Fibroblast of mammary gland (primary cell): ENCODE results near the gene GNAQ.

Experiments
- DNase-seq: peaks from one replicate; pipeline ENCODE4 v3.0.0-alpha.2; 2010; ENCODE audit warnings: low read depth
- H3K4me3 ChIP-seq: 2 replicates; pipeline ENCODE4 v1.5.1; 2011; ENCODE audit warnings: low read depth, mild to moderate bottlenecking, low read length, moderate library complexity; ENCODE audit not compliant: control insufficient read depth
- TF ChIP-seq, protein P1 (sequence below): conservative IDR thresholded peaks from 2 replicates; pipeline ENCODE4 v1.5.1; 2011; ENCODE audit warnings: low read depth, low read length, inconsistent platforms; ENCODE audit not compliant: control insufficient read depth, insufficient read depth

The GNAQ gene

DNA sequence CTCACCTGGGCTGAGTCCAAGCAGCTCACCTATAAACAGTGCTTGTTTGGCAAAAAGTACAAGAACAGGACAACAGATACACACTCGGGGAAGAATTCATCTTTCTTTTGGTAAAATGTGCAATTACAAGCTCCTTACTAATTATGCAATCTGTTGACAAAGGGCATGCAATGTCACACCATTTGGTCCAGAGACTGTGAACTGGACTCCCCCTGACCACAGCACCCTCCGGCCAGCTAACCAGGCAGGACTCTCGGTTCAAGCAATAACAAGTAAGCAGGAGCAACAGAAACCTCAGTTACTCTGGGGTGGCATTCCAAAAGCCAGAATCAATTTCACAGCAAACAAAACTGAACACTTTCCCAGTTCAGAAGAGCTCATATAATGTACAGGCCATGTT is 113.8 kb downstream of the GNAQ start:
- DNase-seq: no peak
- TF ChIP-seq, protein P1, sequence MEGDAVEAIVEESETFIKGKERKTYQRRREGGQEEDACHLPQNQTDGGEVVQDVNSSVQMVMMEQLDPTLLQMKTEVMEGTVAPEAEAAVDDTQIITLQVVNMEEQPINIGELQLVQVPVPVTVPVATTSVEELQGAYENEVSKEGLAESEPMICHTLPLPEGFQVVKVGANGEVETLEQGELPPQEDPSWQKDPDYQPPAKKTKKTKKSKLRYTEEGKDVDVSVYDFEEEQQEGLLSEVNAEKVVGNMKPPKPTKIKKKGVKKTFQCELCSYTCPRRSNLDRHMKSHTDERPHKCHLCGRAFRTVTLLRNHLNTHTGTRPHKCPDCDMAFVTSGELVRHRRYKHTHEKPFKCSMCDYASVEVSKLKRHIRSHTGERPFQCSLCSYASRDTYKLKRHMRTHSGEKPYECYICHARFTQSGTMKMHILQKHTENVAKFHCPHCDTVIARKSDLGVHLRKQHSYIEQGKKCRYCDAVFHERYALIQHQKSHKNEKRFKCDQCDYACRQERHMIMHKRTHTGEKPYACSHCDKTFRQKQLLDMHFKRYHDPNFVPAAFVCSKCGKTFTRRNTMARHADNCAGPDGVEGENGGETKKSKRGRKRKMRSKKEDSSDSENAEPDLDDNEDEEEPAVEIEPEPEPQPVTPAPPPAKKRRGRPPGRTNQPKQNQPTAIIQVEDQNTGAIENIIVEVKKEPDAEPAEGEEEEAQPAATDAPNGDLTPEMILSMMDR: no peak
- H3K4me3 ChIP-seq: no peak overlapping the region

DNA sequence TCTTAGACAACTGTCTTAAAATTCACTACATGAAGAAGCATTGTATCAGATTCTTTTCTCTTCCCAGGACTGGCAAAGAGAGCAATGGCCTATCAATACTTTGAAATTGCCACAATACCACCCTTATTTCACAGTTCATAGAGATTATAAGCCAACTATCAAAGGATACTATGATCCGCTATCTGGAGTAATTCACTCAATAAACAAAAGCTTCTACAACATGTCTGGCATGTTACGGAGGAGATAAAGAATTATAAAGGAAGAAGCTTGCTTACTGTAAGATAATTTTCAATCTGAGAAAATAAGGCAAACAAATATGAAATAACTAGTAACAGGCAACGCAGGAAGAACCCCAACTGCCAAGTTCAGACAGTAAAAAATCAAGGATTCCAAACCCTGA is 114.8 kb downstream of the GNAQ start:
- DNase-seq: no peak
- no peak overlapping the region for H3K4me3 ChIP-seq
- TF ChIP-seq, protein P1: no peak

DNA sequence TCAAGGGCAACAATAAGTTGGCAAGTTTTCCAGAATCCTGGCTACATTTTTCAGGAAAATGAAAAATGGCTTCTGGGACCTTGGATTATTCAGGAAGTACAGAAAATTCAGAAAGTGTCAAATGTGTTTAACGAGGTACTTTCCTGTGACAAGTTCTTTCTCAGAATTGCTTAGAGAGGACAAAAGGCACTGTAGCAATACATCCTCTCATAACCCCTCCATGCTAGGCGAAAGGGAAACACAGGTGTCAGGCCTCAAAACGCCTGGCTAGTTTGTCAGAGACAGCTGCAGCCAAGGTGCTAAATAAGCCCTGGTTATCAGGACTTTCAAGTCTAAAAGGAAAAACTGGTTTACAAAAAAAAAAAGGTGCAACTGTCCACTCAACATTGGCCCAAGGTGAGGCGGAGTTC is 115.2 kb downstream of the GNAQ start:
- no peak for DNase-seq
- H3K4me3 ChIP-seq: no peak overlapping the region
- TF ChIP-seq, protein P1: no peak

DNA sequence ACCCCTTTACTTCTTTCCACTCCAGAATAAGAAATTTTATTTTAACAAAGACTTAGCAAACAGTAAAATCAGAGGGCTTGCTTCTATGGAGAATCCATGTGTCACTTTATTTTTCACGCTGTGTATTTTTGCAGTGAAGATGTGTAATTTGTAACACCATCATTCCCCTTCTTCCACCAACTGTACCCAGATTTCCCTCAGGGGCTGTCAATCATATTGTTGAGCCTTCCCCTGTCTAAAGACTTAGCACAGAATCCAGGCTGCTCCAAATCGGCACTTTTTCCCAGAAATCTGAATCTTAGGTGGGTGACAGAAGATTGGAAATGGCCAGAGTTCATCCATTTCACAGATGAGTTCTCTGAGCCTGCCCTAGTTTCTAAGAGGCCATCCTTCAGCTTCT is 115.9 kb downstream of the GNAQ start:
- H3K4me3 ChIP-seq: no peak overlapping the region
- TF ChIP-seq, protein P1: no peak
- no peak for DNase-seq

DNA sequence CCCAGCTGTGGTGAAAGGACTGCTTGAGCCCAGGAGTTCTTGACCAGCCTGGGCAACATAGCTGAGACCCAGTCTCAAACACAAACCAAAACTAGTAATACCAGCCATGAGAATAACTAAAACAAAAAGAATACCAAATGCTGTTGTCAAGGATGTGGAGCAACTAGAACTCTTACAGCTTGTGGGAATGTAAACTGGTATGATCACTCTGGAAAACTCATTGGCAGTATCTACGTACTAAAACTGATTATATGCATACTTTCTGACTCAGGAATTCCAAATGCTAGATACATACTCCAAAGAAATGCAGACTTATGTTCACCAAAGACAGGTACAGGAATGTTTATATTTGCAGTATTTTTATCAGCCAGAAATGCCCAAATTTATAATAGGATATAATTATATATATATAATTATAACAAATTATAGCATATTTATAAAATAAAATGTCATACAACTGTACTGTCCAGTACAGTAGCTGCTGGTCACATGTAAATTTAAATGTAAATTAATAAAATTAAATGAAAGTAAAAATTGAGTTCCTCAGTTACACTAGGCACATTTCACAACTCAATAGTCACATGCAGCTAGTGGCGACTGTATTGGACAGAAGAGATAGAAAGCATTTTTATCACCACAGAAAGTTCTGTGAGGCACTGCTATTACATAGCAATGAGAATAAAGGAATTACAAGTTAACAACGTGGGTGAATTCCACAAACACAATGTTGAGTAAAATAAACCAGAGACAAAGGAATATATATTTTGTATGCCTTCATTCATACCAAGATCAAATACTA is 118.5 kb downstream of the GNAQ start:
- DNase-seq: no peak
- TF ChIP-seq, protein P1: no peak
- H3K4me3 ChIP-seq: no peak overlapping the region

DNA sequence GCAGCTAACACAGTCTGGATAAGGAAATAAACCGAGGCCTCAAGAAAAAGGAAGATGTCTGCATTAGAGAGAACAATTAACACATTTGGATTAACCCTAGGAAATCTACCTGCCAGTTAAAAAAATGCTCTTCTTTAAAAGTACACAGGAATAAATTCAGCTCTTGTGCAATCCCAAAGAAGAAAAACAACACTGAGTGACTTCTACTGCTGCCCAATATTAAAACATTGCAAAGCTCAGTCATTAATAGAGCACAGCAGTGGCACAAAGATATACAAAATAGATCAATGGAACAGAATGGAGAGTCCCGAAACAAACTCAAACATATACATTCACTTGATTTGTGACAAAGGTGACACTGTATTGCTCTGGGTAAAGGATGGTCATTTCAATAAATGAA is 119.7 kb downstream of the GNAQ start:
- no peak overlapping the region for H3K4me3 ChIP-seq
- TF ChIP-seq, protein P1: no peak
- no peak for DNase-seq

DNA sequence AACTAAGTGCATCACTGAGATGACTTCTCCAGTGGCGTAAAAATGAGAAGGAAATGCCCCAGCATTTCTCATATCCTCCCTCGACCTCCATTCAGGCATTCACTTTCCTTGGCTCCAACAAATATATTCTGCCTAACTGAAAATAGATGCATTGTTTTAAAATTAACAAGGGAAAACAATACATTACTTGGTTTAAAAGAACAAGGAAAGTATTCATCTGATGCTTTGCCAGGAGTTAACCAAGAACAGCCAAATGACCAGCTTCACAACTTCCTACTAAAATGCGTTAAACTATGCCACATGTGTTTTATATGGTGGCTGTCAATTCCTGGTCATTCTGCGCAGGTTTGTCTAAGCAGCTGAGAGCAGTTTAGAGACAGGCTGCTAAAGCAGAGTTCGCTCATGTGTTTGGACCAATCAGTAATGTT is 121.4 kb downstream of the GNAQ start:
- DNase-seq: no peak
- TF ChIP-seq, protein P1: no peak
- H3K4me3 ChIP-seq: no peak overlapping the region
